Esophagus mucosa (tissue), 1 donor: Measurements from ENCODE around the gene UNC45B. TPM values are rescaled to one million over a fixed set of nuclear protein-coding genes. Genes with fewer than 3 reads are reported as not detected.
"Not testable (repeated sequence)": the region's sequence is repeated elsewhere in the genome, so short reads cannot be mapped to it uniquely, and the experiment has no call there.

Source experiments
- ATAC-seq: fragments of 200-7000 bp; cut with Tn5 transposase; one replicate; pipeline ENCODE4 v1.9.1; 2020
- total RNA-seq: library from RNA; stranded (reverse); gene quantifications from one replicate; pipeline ENCODE4 v1.2.4, GENCODE V29; 2023
- donor health status: DM: yes; HTN: yes; CAD: no.

Gene UNC45B
- total RNA-seq, 1 donor from 2014 or later, result not detected

- peak; percentile 93 for ATAC-seq
These were observed 5.7 kb upstream of the UNC45B start, which contains the start of gene NLE1 for GRCh38 chr17:35141681-35142466. Gene NLE1, minus strand, starts transcription at chr17:35142303. Its CDS starts 28 bp downstream, at chr17:35142275.

GRCh38 chr17:35142467-35142796 lies 5.2 kb upstream of the UNC45B start:
- no peak for ATAC-seq

- no peak for ATAC-seq
These were observed 2.8 kb upstream of the UNC45B start for GRCh38 chr17:35144840-35145239.

GRCh38 chr17:35146214-35146833 lies 1.3 kb upstream of the UNC45B start:
- no peak for ATAC-seq

- peak; percentile 20 for ATAC-seq
These were observed 527 bp downstream of the UNC45B start for GRCh38 chr17:35148144-35148543.

GRCh38 chr17:35149941-35150340 lies 2.3 kb downstream of the UNC45B start:
- ATAC-seq, result no peak

GRCh38 chr17:35151080-35151479 lies 3.5 kb downstream of the UNC45B start:
- not testable (repeated sequence) for ATAC-seq

GRCh38 chr17:35152421-35153140 lies 5.0 kb downstream of the UNC45B start:
- no peak for ATAC-seq

- no peak for ATAC-seq
These were observed 6.9 kb downstream of the UNC45B start for GRCh38 chr17:35154196-35155165.

- ATAC-seq, result no peak
These were observed 7.6 kb downstream of the UNC45B start for GRCh38 chr17:35155246-35155645.

GRCh38 chr17:35159940-35160339 lies 12.3 kb downstream of the UNC45B start:
- ATAC-seq, result no peak

- ATAC-seq, result no peak
These were observed 13.0 kb downstream of the UNC45B start for GRCh38 chr17:35160354-35161201.

GRCh38 chr17:35161281-35161761 lies 13.7 kb downstream of the UNC45B start:
- ATAC-seq, result no peak

- ATAC-seq, result no peak
These were observed 15.1 kb downstream of the UNC45B start for GRCh38 chr17:35162755-35163154.

GRCh38 chr17:35163886-35164285 lies 16.3 kb downstream of the UNC45B start:
- no peak for ATAC-seq

- no peak for ATAC-seq
These were observed 17.1 kb downstream of the UNC45B start for GRCh38 chr17:35164716-35165115.

GRCh38 chr17:35166526-35166925 lies 18.9 kb downstream of the UNC45B start:
- ATAC-seq, result no peak

- no peak for ATAC-seq
These were observed 19.4 kb downstream of the UNC45B start for GRCh38 chr17:35167046-35167445.

- peak; percentile 44 for ATAC-seq
These were observed 20.0 kb downstream of the UNC45B start for GRCh38 chr17:35167666-35168065.

- ATAC-seq, result no peak
These were observed 22.3 kb downstream of the UNC45B start for GRCh38 chr17:35169835-35170363.
